Measurements from ENCODE around the gene BMPR1B.

- no peak for TF ChIP-seq POLR2A (IDR thresholded peaks at IDR 0.05; ENCODE audit: low read depth, low read length)
- no peak for TF ChIP-seq POLR2AphosphoS5 (IDR thresholded peaks at IDR 0.05; ENCODE audit: low read depth, low read length)
Observed at GRCh38 chr4:95129821-95130311, 372.1 kb downstream of the BMPR1B start.

All from GM12892 (cell line).